H1 (cell line): ENCODE results near the gene CNTN5. TPM values are rescaled to one million over a fixed set of nuclear protein-coding genes. Genes with fewer than 3 reads are reported as not detected.
A peak's percentile ranks its signal among the peaks of the same experiment; 100 is the strongest.

Experiments used
- JUN ChIP-seq: IDR thresholded peaks from 2 replicates; pipeline ENCODE4 v1.6.1; 2011; ENCODE audit warnings: low read depth, mild to moderate bottlenecking, improper control_type of control experiment, low read length
- POU5F1 ChIP-seq: IDR thresholded peaks from 2 replicates; pipeline ENCODE4 v1.6.1; 2011; ENCODE audit warnings: low read depth, mild to moderate bottlenecking, low read length, moderate library complexity
- TAF7 ChIP-seq: optimal IDR thresholded peaks from 2 replicates; pipeline ENCODE3; 2011; ENCODE audit warnings: low read depth, mild to moderate bottlenecking, inconsistent platforms, low read length, moderate library complexity, borderline replicate concordance
- TBP ChIP-seq: IDR thresholded peaks from 2 replicates; pipeline ENCODE4 v1.6.1; 2011; ENCODE audit warnings: low read depth, low read length, improper control_type of control experiment
- polyA plus RNA-seq, 7 experiments: library from polyadenylated mRNA; depleted of rRNA in 3 of 7; stranded (reverse) in 5 of 7; unstranded in 2 of 7; fragments of >200 nt in 5 of 7; fragments of 200-250 nt in 2 of 7; gene quantifications; 1 replicate in 5 of 7; 2 replicates in 1 of 7; 4 replicates in 1 of 7; pipeline versions ENCODE4 v1.2.1 to v1.2.3, GENCODE V29; 2011 to 2013; ENCODE audit warnings: missing spikeins in 2 of 7, mixed read lengths in 2 of 7
- total RNA-seq: library from RNA; stranded (reverse); fragmentation: NEBNext Ultra II Directional; extraction: Animal tissue kit (Norgen Biotek cat#: 25700); gene quantifications from 2 replicates; pipeline ENCODE4 v1.2.1, GENCODE V29; 2021

CNTN5 gene
- total and polyA plus RNA-seq, 2 of the 8 experiments (the other 6 are each of a cell fraction or from before 2014, with no cell fraction given) = not detected

GRCh38 chr11:99422581-99423427, 402.1 kb downstream of the CNTN5 start (continued):
- TF ChIP-seq JUN (no peak), TAF7 (peak; percentile 57), POU5F1 (0 out of 2 replicates have a peak, but pooled peaks have one; percentile 37), TBP (peak; percentile 27; the same call in 1 of the 2 replicates)
